Erythroblast (primary cell): ENCODE data around the gene ITK.
A peak's percentile ranks its signal among the peaks of the same experiment; 100 is the strongest.

Experiments used
- DNase-seq, 2 experiments: peaks; one replicate each; lab custom pipeline; 2025; lab: John Stamatoyannopoulos, UW
- GATA1 ChIP-seq: IDR thresholded peaks from 2 replicates; pipeline ENCODE4 v1.6.1; 2011; ENCODE audit warnings: low read depth, mild to moderate bottlenecking, control low read depth, low read length, moderate library complexity
- POLR2A ChIP-seq: IDR thresholded peaks from 2 replicates; pipeline ENCODE4 v1.6.1; 2011; ENCODE audit warnings: mild to moderate bottlenecking, low read length

ITK gene

GRCh38 chr5:157180374-157181264 is at the start of gene ITK:
Gene ITK, plus strand, starts transcription at chr5:157180840. Its CDS starts 138 bp downstream, at chr5:157180978.
- no peak for DNase-seq
- TF ChIP-seq POLR2A (no peak), GATA1 (no peak)

- TF ChIP-seq POLR2A: no peak
- TF ChIP-seq GATA1: no peak
These were observed 49.7 kb upstream of the ITK start for GRCh38 chr5:157130925-157131324.

DNA sequence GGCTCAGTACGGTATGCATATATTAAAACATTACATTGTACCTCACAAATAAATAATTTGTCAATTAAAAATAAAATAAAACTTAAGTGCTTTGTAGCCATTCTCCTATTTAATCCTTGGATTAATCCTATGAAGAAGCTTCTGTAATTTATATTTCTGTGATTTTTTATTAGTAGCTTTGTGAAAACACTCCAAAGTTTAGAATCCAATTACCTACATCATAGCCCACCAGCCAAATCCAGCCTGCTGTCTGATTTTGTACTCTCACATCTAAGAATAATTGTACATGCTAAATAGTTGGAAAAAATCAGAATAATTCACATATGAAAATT is 48.4 kb upstream of the ITK start:
- no peak for TF ChIP-seq GATA1
- no peak for TF ChIP-seq POLR2A
- no peak for DNase-seq

More at GRCh38 chr5:157130925-157131324, 49.7 kb upstream of the ITK start:
- DNase-seq: peak; percentile 69 to 83

DNA sequence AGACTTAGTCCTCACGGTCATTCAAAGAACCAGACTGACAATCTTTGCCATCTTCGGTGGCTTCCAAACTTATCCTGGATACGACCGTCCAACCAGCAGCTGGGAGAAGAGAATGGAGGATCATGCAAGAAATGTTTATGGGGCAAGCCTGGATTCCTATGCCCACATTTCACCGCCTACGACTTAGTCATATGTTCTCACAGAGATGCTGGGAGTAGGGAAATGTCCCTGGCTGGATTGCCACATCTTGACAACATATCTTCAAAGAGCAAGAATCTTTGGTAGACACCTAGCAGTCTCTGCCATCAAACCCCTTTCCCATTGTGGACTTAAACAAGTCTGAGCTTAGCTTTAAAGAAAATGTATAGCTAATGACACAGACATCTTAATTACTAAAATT is 42.9 kb upstream of the ITK start:
- TF ChIP-seq GATA1 (no peak), POLR2A (no peak)
- DNase-seq: no peak

- TF ChIP-seq GATA1 (no peak), POLR2A (peak; percentile 98)
- DNase-seq: peak; percentile 98 to 99
These were observed 38.1 kb upstream of the ITK start, which contains the start of gene MED7 for GRCh38 chr5:157142317-157143126. Gene MED7, minus strand, starts transcription at chr5:157142865. Its CDS starts 3,434 bp downstream, at chr5:157139431.

DNA sequence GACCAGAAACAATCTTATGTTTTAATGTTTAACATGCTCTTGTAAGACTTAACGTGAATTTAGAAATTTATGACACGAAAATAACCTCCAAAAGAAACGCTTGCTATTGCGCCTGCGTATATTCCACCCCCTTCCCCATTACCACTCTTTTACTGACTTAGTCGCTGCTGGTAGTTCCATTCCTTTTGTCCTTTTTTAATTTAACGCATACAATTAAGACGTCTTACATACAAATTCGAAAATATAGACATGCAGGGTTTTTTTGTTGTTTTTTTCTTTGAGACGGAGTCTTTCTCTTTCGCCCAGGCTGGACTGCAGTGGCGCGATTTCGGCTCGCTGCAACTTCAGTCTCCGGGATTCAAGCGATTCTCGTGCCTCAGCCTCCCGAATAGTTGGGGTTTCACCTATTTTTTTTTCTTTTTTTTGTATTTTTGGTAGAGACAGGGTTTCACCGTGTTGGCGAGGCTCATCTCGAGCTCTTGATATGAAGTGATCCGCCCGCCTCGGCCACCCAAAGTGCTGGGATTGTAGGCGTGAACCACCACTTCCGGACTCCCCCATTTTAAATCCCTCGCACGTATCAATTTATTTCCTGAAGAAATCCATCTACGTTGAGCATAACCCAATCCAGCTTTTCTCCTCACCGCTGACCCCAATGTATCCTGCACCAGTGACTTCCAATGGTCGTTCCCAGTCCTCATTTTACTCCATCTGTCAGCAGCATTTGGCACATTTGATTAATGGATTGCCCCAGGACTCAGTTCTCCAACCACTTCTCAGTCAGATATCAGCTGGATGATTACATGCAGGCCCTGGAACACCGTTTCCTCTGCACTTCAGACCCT is 37.3 kb upstream of the ITK start:
- DNase-seq: peak; percentile 87 to 92
- TF ChIP-seq POLR2A: peak; percentile 85
- TF ChIP-seq GATA1: no peak

DNA sequence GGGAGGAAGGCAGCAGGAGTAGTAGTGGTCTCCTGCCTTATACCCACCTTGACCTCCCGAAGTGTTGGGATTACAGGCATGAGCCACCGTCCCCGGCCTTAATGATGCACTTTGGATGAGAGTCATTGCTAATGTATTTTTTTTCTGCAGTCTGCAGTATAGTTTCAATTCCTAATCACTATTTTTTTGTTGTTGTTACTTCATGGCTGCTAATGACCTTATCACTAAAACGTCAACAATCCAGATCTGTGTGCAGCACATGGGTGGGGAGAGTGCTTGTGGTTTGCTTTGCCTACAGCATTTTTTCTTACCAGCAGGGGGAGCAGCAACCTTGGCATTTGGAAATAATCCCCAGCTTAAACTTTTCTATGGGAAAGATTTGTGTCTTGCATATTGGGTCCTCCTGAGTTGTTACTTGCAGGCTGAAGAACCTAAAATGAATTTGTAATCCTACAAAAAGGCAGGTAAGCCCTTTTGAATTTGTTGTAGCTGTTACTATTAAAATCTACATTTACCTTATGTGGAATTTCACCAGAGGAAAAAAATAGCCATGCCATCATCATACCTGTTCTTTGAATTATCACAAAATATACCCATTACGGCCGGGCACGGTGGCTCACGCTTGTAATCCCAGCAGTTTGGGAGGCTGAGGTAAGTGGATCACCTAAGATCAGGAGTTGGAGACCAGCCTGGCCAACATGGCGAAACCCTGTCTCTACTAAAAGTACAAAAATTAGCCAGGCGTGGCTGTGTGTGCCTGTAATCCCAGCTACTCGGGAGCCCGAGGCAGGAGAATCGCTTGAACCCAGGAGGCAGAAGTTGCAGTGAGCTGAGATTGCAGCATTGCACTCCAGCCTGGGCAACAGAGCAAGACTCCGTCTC is 31.7 kb upstream of the ITK start:
- no peak for TF ChIP-seq GATA1
- no peak for TF ChIP-seq POLR2A
- peak; percentile 88 to 91 for DNase-seq

DNA sequence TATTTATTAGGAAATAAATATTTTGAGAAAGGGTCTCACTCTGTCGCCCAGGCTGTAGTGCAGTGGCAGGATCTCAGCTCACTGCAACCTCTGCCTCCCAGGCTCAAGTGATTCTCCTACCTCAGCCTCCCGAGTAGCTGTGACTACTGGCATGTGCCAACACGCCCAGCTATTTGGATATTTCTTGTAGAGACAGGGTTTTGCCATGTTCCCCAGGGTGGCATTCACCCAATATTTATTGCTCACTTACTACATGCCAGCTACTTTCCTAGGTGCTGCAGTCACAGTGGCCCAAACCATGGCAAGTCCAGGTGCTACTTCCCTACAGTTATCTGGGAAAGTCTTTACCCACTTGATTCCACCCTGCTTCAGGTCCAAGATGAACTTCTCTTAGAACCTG is 29.6 kb upstream of the ITK start:
- TF ChIP-seq POLR2A (no peak), GATA1 (no peak)
- no peak for DNase-seq

DNA sequence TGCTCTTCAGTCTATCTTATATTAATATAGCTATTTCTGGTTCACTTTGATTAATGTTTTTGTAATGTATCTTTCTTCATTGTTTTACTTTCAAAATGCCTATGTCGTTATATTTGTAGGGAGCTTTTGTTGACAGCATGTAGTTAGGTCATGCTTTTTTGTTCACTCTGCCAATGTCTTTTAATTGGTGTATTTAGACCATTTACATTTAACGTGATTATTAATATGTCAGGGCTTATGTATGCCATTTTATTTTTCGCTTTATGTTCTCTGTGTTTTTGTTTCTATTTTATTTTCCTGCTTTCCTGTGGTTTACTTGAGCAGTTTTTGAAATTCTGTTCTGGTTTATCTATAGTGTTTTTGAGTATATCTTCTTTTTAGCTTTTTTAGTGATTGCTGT is 25.3 kb upstream of the ITK start:
- no peak for TF ChIP-seq GATA1
- TF ChIP-seq POLR2A: no peak
- DNase-seq: no peak

- DNase-seq: no peak
- TF ChIP-seq GATA1 (no peak), POLR2A (no peak)
These were observed 23.2 kb upstream of the ITK start for GRCh38 chr5:157157293-157157891.

DNA sequence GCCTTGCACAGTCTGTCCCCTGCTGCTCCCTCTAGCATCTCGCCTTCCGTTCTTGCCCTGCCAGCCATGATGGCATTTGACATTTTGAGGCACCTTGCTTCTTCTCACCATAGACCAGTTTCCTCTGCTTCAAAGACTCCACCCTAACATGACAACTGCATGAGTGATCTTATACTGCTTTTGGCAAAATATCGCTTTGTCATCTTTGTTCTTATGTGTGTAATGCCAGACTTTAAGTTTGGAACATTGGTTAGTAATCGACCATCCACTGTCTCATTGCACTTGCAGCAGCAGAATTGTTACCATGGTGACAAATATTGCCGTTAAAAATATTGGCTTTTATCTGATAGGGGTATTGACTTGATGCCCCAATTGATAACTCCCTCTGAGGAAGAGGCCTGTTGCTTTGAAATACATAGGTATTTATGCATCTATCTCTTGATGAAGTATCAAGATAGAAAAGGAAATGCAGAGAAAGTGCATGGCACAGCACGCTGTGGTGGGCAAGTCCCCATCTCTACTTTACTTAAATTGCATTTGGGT is 21.4 kb upstream of the ITK start:
- no peak for TF ChIP-seq GATA1
- TF ChIP-seq POLR2A: no peak
- DNase-seq: no peak

DNA sequence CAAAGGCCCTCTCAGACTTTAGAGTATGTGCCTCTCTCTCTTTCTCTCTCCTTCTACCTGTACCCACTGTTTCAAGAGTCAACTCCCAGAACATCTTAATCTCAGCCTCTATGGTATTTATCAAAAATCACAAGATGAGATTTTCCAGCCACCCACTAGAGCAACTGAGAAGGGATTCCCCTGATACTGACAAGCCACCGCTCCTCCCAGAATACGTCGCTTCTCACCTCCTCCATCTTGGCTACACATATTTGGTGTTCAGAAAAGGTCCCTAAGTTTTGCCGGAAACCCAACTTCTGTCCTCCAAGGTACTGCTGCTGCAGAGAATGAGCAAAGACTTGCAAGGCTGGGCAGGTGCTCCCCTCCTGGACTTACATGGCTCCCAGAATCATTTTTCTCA is 20.6 kb upstream of the ITK start:
- TF ChIP-seq GATA1: no peak
- TF ChIP-seq POLR2A: no peak
- no peak for DNase-seq
